ENCODE results near the gene DOP1A. TPM values are rescaled to one million over a fixed set of nuclear protein-coding genes. Genes with fewer than 3 reads are reported as not detected.

The DOP1A gene
- total and polyA plus RNA-seq, 2 of the 13 experiments (the other 11 are each of a cell fraction or from before 2014, with no cell fraction given), result 5.2 to 16.7 TPM

Other genes with a start within 250 kb of the DOP1A start
- gene UBE3D, start 1.8 kb upstream of the DOP1A start, total RNA-seq (2016; rRNA removed; fragmentation: Illumina TruSeq; extraction: Trizol), result 11.4 and 12.3 TPM in 2 replicates
- gene UBE3D, start 1.8 kb upstream of the DOP1A start, polyA plus RNA-seq (2011; rRNA removed), result 3.4 and 5.1 TPM in 2 replicates
- gene PGM3, start 125.6 kb downstream of the DOP1A start, total RNA-seq (2016; rRNA removed; fragmentation: Illumina TruSeq; extraction: Trizol), result 163 and 231 TPM in 2 replicates
- 54.2 and 72.5 TPM in 2 replicates for gene PGM3, start 125.6 kb downstream of the DOP1A start, polyA plus RNA-seq (2011; rRNA removed)
- gene RWDD2A, start 125.7 kb downstream of the DOP1A start, total RNA-seq (2016; rRNA removed; fragmentation: Illumina TruSeq; extraction: Trizol), result 5.3 and 6.9 TPM in 2 replicates
- 6.6 and 8.1 TPM in 2 replicates for gene RWDD2A, start 125.7 kb downstream of the DOP1A start, polyA plus RNA-seq (2011; rRNA removed)